Stomach smooth muscle (tissue), 2 donors: ENCODE data around the gene RCN1.

Source experiments
- H3K27ac ChIP-seq: one replicate; pipeline ENCODE4 v1.7.0; 2013; ENCODE audit warnings: mild to moderate bottlenecking, low read length, inconsistent platforms
- H3K27me3 ChIP-seq, 2 donors: one replicate each; pipeline ENCODE4 v1.7.0; 2013; ENCODE audit warnings: low read length in 2 of 2; ENCODE audit not compliant: insufficient read depth in 2 of 2, control insufficient read depth in 1 of 2
- H3K36me3 ChIP-seq, 2 donors: one replicate each; pipeline ENCODE4 v1.7.0; 2013; ENCODE audit warnings: low read length in 2 of 2; ENCODE audit not compliant: control insufficient read depth in 2 of 2, insufficient read depth in 2 of 2
- H3K4me1 ChIP-seq: one replicate; pipeline ENCODE4 v1.7.0; 2013; ENCODE audit warnings: low read length; ENCODE audit not compliant: control insufficient read depth, insufficient read depth
- H3K4me3 ChIP-seq, 2 donors: one replicate each; pipeline ENCODE4 v1.7.0; 2013; ENCODE audit warnings: low read length in 2 of 2
- H3K9ac ChIP-seq, 2 donors: one replicate each; pipeline ENCODE4 v1.7.0; 2013; ENCODE audit warnings: low read length in 2 of 2, mild to moderate bottlenecking in 1 of 2
- H3K9me3 ChIP-seq, 2 donors: one replicate each; pipeline ENCODE4 v1.7.0; 2013; ENCODE audit warnings: low read length in 2 of 2; ENCODE audit not compliant: control insufficient read depth in 2 of 2
- donor health status: healthy.
- donor health status: Pancreatic carcinoma.

RCN1 gene

GRCh38 chr11:32138902-32139301 lies 48.0 kb downstream of the RCN1 start:
- H3K4me3 ChIP-seq: no peak overlapping the region

DNA sequence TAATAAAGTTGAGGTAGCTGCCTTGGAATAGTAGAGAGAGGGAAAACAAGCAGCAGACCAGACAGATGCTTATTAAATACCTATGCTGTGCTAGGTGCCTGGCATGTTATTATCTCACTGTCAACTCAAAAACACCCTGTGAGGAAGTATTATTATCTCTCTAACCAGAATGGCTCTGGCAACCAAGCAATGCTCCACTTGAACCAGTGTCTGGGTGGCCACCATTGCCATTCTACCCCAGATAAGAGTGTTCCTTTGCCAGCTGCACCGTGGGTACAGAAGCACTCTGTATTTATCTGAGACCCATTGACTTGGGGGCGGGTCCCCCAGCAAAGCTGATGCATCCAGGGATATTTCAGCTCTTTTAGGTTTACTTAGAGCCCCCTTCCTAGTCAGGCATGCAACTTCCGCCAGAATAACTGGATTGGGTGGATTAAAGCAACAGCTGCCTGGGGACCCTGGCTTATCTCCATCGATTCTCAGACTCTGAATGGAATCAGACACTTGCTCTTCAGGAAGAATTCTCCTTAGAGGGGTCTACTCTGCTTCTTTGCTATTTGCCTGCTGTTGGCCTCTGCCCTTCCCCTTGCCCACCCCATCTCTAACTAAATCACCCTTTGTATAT lies 49.1 kb downstream of the RCN1 start:
- Histone ChIP-seq H3K27me3 (no peaks in the 10 kb centered on the region), H3K36me3 (no peaks in the 10 kb centered on the region)

More at GRCh38 chr11:32138902-32139301, 48.0 kb downstream of the RCN1 start:
- Histone ChIP-seq H3K27me3 (no peaks in the 10 kb centered on the region), H3K9ac (no peak overlapping the region), H3K36me3 (no peaks in the 10 kb centered on the region), H3K9me3 (no peaks in the 10 kb centered on the region), H3K27ac (no peak overlapping the region), H3K4me1 (no peaks in the 10 kb centered on the region)

DNA sequence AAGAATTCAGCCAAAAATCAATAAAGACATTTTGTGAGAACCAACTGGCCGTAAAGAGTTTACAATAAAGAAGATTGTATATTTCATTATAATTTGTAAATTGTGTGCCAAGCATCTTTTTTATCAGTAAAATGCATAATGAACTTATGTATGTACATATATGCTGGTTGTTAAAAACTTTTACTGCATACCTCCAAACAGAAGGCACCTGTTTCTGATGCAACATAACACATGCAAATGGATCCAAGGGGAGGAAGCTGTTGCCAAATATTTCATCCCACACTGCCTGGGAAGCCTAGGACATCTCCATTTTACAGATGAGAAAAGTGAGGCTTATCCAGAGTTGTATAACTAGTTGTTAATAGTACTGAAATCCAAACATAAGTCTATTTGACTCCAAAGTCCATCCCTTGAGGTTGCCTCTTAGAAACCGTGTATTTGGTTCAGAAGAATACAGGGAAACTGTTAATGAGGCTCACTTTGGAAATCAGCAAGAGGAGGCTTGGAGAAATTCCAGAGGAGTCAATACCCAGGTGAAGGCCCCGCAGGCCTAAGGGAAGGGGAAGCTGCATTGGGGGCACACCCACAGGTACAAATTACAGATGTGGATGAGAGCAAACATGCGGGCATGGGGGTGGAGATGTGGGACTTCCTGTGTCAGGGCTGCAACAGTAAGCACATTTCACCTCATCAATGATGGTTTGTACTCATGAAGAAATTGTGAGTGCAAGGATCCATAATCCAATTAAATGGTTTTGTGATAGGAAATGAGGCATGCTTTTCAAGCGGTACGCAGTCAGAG lies 51.1 kb downstream of the RCN1 start:
- Histone ChIP-seq H3K36me3 (no peaks in the 10 kb centered on the region), H3K27ac (no peak overlapping the region), H3K9ac (no peak overlapping the region), H3K4me1 (no peaks in the 10 kb centered on the region), H3K27me3 (peaks cover 0 to 3% of the 10 kb centered on the region in 2 donors), H3K4me3 (no peak overlapping the region), H3K9me3 (no peaks in the 10 kb centered on the region)

More for the DNA sequence above, 49.1 kb downstream of the RCN1 start:
- Histone ChIP-seq H3K9me3 (no peaks in the 10 kb centered on the region), H3K4me3 (no peak overlapping the region), H3K9ac (no peak overlapping the region), H3K4me1 (no peaks in the 10 kb centered on the region), H3K27ac (no peak overlapping the region)

DNA sequence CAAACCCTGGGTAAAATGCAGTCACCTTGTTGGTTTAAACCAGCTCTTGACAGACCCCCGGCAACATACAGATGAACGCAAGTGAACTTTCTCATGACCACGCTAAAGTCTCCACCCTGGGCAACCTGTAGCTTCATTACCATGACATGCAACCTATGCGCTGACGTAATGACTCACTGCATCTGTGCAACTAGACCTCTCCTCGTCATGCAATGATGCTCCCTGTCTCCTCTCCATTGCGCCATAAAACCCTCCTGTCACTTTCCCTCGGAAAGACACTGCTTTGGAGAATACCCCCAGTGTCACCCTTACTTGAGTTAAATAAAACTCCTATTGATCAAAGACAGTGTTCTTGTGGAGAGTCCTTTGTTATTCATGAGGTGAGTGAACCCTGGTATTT lies 52.5 kb downstream of the RCN1 start:
- H3K9ac ChIP-seq: no peak overlapping the region
- H3K36me3 ChIP-seq: no peaks in the 10 kb centered on the region
- H3K4me3 ChIP-seq: no peak overlapping the region
- H3K4me1 ChIP-seq: no peaks in the 10 kb centered on the region
- no peaks in the 10 kb centered on the region for H3K9me3 ChIP-seq
- no peak overlapping the region for H3K27ac ChIP-seq
- peaks cover 0 to 3% of the 10 kb centered on the region in 2 donors for H3K27me3 ChIP-seq

DNA sequence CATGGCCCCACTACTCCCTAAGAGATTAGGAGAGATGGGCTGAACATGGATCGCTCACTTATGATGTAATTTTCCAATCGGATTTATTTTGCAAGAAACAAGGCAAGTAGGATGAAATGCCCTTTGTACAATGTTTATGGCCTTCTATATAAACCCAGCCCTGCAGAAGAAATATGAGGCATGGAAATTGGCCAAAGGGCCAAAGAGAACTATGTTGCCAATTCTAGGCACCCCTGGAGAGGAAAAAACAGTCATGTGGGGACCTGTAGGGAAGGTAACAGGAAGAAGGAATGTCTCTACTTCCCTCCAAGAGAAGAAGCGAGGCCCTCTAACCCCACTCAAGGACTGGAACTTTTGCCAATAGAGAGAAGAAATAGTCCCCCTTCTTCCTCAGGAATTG lies 54.4 kb downstream of the RCN1 start:
- no peaks in the 10 kb centered on the region for H3K36me3 ChIP-seq
- no peak overlapping the region for H3K9ac ChIP-seq
- H3K27ac ChIP-seq: no peak overlapping the region
- H3K9me3 ChIP-seq: no peaks in the 10 kb centered on the region
- H3K27me3 ChIP-seq: peaks cover 2 to 3% of the 10 kb centered on the region in 2 donors
- H3K4me1 ChIP-seq: no peaks in the 10 kb centered on the region
- no peak overlapping the region for H3K4me3 ChIP-seq

- Histone ChIP-seq H3K27me3 (peaks cover 2 to 7% of the 10 kb centered on the region in 2 donors), H3K27ac (no peak overlapping the region), H3K4me1 (no peaks in the 10 kb centered on the region), H3K9me3 (no peaks in the 10 kb centered on the region), H3K36me3 (no peaks in the 10 kb centered on the region), H3K4me3 (no peak overlapping the region), H3K9ac (no peak overlapping the region)
Observed at GRCh38 chr11:32148895-32149294, 58.0 kb downstream of the RCN1 start.

DNA sequence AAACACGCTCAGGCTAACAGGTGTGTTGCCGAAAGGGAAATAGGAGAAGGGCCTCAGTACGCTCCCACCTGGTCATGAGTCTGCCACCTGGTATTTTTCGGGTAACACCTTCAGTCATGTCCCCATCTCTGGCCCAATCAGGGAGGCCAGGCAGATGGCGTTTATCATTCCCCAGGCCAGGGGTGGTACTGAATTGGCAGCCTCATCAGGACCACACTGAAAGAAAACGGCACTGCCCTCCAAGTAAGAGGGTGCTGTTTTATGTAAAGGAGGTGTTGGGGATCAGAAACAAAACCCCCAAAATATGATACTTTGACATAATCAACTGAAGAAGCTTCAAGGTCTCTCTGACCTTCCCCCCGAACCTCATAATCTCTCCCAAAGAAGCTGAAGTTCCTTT lies 58.9 kb downstream of the RCN1 start:
- Histone ChIP-seq H3K9ac (no peak overlapping the region), H3K27ac (no peak overlapping the region), H3K4me1 (no peaks in the 10 kb centered on the region), H3K9me3 (no peaks in the 10 kb centered on the region), H3K27me3 (peaks cover 2 to 9% of the 10 kb centered on the region in 2 donors), H3K4me3 (no peak overlapping the region), H3K36me3 (no peaks in the 10 kb centered on the region)

DNA sequence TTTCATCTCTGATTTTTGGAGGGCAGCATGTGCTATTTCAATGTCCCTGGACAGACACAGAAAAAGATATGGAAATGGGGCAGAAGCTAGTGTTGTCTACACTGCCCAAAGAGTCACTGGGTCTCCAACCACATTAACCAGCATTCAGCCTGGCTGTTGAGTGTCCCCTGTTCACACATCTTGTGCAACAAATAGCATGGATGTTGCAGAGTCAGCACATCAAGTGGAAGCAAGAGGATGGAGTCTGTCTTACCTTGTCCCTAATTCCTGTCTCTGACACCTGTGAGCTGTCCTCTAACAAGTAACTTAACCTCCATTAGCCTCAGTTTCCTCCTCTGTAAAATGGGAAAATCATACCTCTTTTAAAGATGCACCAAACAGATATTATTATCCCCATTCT lies 60.2 kb downstream of the RCN1 start:
- no peak overlapping the region for H3K27ac ChIP-seq
- no peaks in the 10 kb centered on the region for H3K9me3 ChIP-seq
- H3K27me3 ChIP-seq: peaks cover 2 to 8% of the 10 kb centered on the region in 2 donors
- no peaks in the 10 kb centered on the region for H3K4me1 ChIP-seq
- no peaks in the 10 kb centered on the region for H3K36me3 ChIP-seq
- H3K9ac ChIP-seq: no peak overlapping the region
- H3K4me3 ChIP-seq: no peak overlapping the region

- no peaks in the 10 kb centered on the region for H3K9me3 ChIP-seq
- H3K36me3 ChIP-seq: no peaks in the 10 kb centered on the region
- no peaks in the 10 kb centered on the region for H3K4me1 ChIP-seq
- H3K27ac ChIP-seq: no peak overlapping the region
- H3K27me3 ChIP-seq: peaks cover 2 to 6% of the 10 kb centered on the region in 2 donors
- H3K9ac ChIP-seq: no peak overlapping the region
- no peak overlapping the region for H3K4me3 ChIP-seq
Observed at GRCh38 chr11:32152216-32152615, 61.3 kb downstream of the RCN1 start.

DNA sequence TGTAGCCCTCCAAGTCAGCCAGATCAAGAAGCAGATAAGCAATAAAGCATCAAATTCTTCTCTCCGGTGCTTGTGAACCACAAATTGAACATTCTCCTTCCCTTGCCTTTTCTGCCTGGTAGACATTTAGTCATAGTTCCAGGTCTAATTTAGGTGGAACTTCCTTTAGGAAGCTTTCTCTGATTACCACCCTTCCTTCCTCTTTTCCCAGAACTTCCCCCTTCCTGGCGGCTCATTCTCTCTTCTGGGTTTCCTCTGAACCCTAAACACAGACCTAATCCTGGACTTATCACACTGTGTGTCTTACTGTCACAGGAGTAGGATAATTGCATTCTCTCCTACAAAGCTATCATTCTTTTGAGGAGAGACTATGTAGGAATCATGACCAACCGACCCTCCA lies 61.9 kb downstream of the RCN1 start:
- no peaks in the 10 kb centered on the region for H3K36me3 ChIP-seq
- no peak overlapping the region for H3K4me3 ChIP-seq
- peaks cover 2 to 8% of the 10 kb centered on the region in 2 donors for H3K27me3 ChIP-seq
- no peaks in the 10 kb centered on the region for H3K9me3 ChIP-seq
- no peak overlapping the region for H3K9ac ChIP-seq
- H3K4me1 ChIP-seq: no peaks in the 10 kb centered on the region
- no peak overlapping the region for H3K27ac ChIP-seq

DNA sequence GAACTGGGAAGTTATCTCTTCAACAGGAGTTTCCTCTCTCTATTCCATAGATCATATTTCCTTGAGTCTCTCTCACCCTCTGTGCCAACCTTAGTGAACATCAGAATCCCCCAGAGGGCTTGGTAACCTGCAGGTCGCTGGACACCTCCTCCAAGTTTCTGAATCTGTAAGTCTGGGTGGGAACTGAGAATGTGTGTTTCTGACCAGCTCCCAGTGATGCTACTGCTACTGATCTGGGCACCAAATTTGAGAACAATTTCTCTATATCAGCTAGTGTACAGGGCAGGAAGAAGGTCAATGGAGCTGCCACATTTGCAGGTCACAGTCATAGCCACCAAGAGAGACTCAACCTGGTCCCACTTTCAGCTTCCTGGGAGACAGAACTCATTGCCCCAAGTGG lies 62.9 kb downstream of the RCN1 start:
- Histone ChIP-seq H3K36me3 (no peaks in the 10 kb centered on the region), H3K9me3 (no peaks in the 10 kb centered on the region), H3K9ac (no peak overlapping the region), H3K4me1 (no peaks in the 10 kb centered on the region), H3K27ac (no peak overlapping the region), H3K4me3 (no peak overlapping the region), H3K27me3 (peaks cover 2 to 8% of the 10 kb centered on the region in 2 donors)
